GM12872 (cell line): ENCODE data around the gene SLC30A9.

Experiments used
- TF ChIP-seq, protein P1 (sequence below): IDR thresholded peaks from 3 replicates; pipeline ENCODE4 v1.5.1; 2011; ENCODE audit warnings: low read depth, mild to moderate bottlenecking, low read length, moderate library complexity; ENCODE audit not compliant: insufficient read depth

The SLC30A9 gene

DNA sequence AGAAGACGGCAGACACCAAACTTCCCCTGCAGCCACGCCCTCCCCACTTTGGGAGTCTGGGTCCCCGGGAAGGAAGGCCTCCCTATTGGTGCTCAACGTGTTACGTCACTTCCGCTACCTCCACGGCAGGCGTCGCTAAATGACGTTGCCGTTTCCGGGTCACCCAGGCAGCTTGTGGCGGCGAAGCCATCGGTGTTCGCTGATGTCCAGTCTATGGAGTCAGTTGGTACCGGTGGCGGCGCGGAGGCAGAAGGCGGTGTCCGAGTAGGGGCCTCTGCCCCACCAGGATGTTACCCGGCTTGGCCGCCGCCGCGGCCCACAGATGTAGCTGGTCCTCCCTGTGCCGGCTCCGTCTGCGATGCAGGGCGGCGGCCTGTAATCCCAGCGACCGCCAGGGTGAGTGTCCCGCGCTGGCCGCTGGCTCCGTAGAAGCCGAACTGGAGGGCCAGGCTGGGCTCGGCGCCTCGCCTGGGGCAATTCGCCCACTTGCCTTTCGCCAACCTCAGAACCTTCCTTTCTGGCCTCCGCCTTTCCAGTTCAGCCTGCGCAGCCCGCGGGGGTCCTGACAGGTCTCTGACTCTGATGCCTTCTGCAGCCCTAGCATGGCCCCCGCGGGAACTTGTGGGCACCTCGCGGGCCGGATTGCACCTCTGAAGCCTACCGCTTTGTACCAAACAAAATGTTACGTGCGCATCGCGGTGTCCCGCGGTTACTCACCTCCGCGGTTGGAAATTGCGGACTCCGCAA lies at the start of gene SLC30A9:
Gene SLC30A9 (plus strand): TSS at position 166 of the 747 bp plus-strand sequence. CDS start 122 bp downstream, at position 288.
- TF ChIP-seq, protein P1, sequence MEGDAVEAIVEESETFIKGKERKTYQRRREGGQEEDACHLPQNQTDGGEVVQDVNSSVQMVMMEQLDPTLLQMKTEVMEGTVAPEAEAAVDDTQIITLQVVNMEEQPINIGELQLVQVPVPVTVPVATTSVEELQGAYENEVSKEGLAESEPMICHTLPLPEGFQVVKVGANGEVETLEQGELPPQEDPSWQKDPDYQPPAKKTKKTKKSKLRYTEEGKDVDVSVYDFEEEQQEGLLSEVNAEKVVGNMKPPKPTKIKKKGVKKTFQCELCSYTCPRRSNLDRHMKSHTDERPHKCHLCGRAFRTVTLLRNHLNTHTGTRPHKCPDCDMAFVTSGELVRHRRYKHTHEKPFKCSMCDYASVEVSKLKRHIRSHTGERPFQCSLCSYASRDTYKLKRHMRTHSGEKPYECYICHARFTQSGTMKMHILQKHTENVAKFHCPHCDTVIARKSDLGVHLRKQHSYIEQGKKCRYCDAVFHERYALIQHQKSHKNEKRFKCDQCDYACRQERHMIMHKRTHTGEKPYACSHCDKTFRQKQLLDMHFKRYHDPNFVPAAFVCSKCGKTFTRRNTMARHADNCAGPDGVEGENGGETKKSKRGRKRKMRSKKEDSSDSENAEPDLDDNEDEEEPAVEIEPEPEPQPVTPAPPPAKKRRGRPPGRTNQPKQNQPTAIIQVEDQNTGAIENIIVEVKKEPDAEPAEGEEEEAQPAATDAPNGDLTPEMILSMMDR = peak; percentile 52

DNA sequence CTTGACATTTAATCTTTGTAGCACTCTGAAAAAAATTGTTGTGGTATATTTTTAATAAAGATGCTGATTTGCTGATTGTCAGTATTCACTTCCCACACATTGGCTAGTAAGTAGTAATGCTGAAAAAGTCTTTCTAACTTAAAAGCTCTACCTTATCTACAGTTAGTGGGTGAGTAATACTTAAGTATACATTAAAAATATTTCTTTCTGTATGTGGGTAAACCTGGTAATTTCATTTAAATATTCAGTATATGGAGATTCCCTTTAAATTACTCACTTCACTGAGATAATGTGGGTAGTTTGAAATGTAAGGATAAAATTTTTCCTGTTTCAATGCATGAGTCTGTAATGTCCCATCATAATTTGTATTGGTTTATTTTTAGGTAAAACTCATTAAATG lies 49.5 kb upstream of the SLC30A9 start:
- TF ChIP-seq, protein P1 = no peak

DNA sequence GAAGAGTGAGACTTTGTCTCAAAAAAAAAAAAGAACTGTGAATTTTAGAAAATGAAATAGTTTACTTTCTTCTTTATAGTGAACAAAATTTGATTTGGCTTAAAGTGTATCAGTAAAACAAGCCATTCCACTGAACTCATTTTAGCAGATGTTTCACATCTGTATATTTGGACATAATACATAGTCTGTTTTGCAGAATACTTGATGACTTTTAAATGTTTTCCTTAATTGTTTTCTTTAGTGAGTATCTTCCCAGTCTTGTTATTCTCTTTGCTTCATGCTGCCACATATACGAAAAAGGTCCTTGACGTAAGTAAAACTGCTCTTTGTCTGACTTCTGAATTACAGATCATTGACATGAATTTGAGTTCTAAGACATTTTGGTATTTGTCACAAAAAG lies 46.8 kb upstream of the SLC30A9 start:
- TF ChIP-seq, protein P1 = no peak

DNA sequence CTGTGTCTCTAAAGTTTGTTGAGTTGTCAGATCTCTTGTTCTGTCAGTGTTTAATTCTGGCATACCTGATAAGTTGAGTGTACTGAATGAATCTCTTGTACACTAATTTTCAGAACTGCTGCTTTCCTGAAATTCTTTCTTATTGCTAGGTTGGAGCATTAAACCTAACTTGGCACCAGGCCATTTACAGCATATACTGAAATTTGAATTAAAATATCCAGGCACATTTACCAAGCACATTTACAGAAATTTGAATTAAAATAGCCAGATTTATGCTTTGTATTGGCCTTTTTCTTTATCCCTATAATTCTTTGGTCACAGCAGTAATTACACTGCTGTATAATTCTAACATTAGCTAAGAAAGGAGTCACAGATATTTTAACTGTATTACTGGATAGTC lies 46.2 kb upstream of the SLC30A9 start:
- TF ChIP-seq, protein P1 = no peak

DNA sequence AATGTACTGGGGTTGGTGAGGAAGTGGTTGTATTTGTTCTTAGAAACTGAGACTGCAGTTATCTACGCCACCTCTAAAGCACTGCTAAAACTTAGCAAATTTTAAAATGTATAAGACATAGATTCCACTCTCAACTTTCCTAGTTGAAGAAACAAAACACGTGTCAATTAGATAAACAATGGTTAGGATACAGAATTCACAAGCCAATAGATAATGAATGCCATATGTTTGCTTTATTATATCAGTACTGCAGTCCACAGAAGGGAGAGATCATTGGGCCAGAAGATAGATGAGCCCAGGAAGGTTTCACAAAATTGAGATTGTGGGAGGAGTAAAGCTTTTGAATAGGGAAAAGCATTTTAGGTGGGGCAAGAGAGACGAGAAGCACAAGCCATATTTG lies 40.8 kb upstream of the SLC30A9 start:
- TF ChIP-seq, protein P1 = no peak

DNA sequence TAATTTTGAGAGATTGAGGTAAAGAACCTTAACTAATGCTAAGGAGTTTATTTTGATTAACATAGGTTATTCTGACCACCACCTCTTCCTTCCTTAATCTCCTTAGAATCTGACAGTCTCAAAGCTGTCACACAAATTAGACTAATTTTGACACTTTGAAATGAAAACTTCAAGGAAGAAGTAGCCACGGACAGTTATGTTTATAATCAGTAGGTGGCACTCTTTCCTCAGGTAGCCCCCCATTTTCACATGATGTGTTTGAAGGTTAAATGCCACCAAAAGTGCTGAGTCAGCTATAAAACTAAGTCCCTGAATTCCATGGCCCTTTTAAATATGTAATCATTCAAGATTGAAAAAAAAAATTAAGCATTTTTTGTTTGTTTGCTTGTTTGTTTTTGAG lies 32.7 kb upstream of the SLC30A9 start:
- TF ChIP-seq, protein P1 = peak; percentile 61

DNA sequence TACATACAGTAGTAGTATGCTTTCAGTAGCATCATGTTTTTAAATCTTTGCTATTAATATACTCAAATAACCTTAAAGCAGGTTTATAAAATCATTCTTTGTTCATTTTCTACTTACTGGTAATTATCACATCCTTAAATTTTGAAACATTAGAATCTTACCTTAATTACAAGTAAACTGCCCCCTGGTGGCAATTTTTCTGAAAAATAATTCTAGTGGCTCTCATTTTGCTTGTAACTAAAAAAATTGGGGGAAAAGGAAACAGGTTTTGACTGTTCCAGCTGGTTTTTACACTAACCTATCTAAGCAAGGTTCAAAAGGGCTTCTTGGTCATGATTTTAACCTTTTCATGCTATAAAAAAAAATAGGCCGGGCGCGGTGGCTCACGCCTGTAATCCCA lies 27.2 kb upstream of the SLC30A9 start:
- TF ChIP-seq, protein P1 = peak; percentile 21; the same call in 1 of the 3 replicates
